SK-N-SH treated with all-trans-retinoic acid at 6 μM for 48 hours (cell line): ENCODE measurements around the gene C2CD5.

ENCODE experiments used
- ATAC-seq: fragments of 200-7000 bp; cut with Tn5 transposase; 3 replicates; pipeline ENCODE4 v1.9.1; 2020; ENCODE audit warnings: mild to moderate bottlenecking, moderate library complexity
- ARNTL ChIP-seq: fragments of 450-650 bp; formaldehyde crosslinking; IDR thresholded peaks from 2 replicates; pipeline ENCODE4 v1.5.0; 2020; ENCODE audit warnings: low read depth, mild to moderate bottlenecking, moderate library complexity, borderline replicate concordance
- BACH2 ChIP-seq: fragments of 250-450 bp; sonication (Bioruptor Pico); IDR thresholded peaks from 2 replicates; pipeline ENCODE4 v1.9.0; 2021; ENCODE audit warnings: mild to moderate bottlenecking, borderline replicate concordance
- CSDC2 ChIP-seq: fragments of 250-450 bp; sonication (Bioruptor Pico); IDR thresholded peaks from 2 replicates; pipeline ENCODE4 v1.5.0; 2020; ENCODE audit warnings: mild to moderate bottlenecking, moderate library complexity
- ESRRG ChIP-seq: fragments of 250-450 bp; sonication (Bioruptor Pico); IDR thresholded peaks from 2 replicates; pipeline ENCODE4 v1.6.1; 2021; ENCODE audit warnings: mild to moderate bottlenecking
- GLIS3 ChIP-seq: fragments of 250-450 bp; sonication (Bioruptor Pico); IDR thresholded peaks from 2 replicates; pipeline ENCODE4 v1.5.0; 2020; ENCODE audit warnings: mild to moderate bottlenecking, moderate library complexity
- ISL1 ChIP-seq: fragments of 250-450 bp; sonication (Bioruptor Pico); IDR thresholded peaks from 2 replicates; pipeline ENCODE4 v2.1.2; 2022; ENCODE audit warnings: mild to moderate bottlenecking, moderate library complexity
- OSR1 ChIP-seq: fragments of 250-450 bp; sonication (Bioruptor Pico); IDR thresholded peaks from 2 replicates; pipeline ENCODE4 v1.8.0; 2022; ENCODE audit warnings: moderate library complexity, mild to moderate bottlenecking, inconsistent platforms
- PATZ1 ChIP-seq: fragments of 250-450 bp; sonication (Bioruptor Pico); IDR thresholded peaks from 2 replicates; pipeline ENCODE4 v1.8.0; 2020; ENCODE audit warnings: mild to moderate bottlenecking, moderate library complexity, borderline replicate concordance
- POU6F1 ChIP-seq: fragments of 250-450 bp; sonication (Bioruptor Pico); IDR thresholded peaks from 2 replicates; pipeline ENCODE4 v1.8.0; 2021; ENCODE audit warnings: low read depth, mild to moderate bottlenecking, moderate library complexity, borderline replicate concordance
- PPARA ChIP-seq: fragments of 250-450 bp; sonication (Bioruptor Pico); IDR thresholded peaks from 2 replicates; pipeline ENCODE4 v1.5.0; 2020; ENCODE audit warnings: mild to moderate bottlenecking, borderline replicate concordance
- RARB ChIP-seq: fragments of 250-450 bp; sonication (Bioruptor Pico); IDR thresholded peaks from 2 replicates; pipeline ENCODE4 v1.8.0; 2021; ENCODE audit warnings: mild to moderate bottlenecking, moderate library complexity
- SNAI2 ChIP-seq: fragments of 250-450 bp; sonication (Bioruptor Pico); IDR thresholded peaks from 2 replicates; pipeline ENCODE4 v1.5.0; 2020; ENCODE audit warnings: mild to moderate bottlenecking, moderate library complexity
- TCF4 ChIP-seq: fragments of 250-450 bp; sonication (Bioruptor Pico); IDR thresholded peaks from 2 replicates; pipeline ENCODE4 v1.8.0; 2021; ENCODE audit warnings: mild to moderate bottlenecking, moderate library complexity, borderline replicate concordance
- TOX ChIP-seq: fragments of 250-450 bp; sonication (Bioruptor Pico); IDR thresholded peaks from 2 replicates; pipeline ENCODE4 v1.8.0; 2021; ENCODE audit warnings: mild to moderate bottlenecking, moderate library complexity, borderline replicate concordance
- ZC3H10 ChIP-seq: fragments of 250-450 bp; sonication (Bioruptor Pico); IDR thresholded peaks from 2 replicates; pipeline ENCODE4 v1.5.1; 2021; ENCODE audit warnings: mild to moderate bottlenecking, moderate library complexity
- ZFP3 ChIP-seq: fragments of 250-450 bp; sonication (Bioruptor Pico); IDR thresholded peaks from 2 replicates; pipeline ENCODE4 v1.5.0; 2020; ENCODE audit warnings: mild to moderate bottlenecking, moderate library complexity
- ZFP30 ChIP-seq: fragments of 450-650 bp; formaldehyde crosslinking; IDR thresholded peaks from 2 replicates; pipeline ENCODE4 v1.5.0; 2022; ENCODE audit warnings: mild to moderate bottlenecking, moderate library complexity
- ZNF565 ChIP-seq: fragments of 450-650 bp; formaldehyde crosslinking; conservative IDR thresholded peaks from 2 replicates; pipeline ENCODE4 v1.5.0; 2020; ENCODE audit warnings: low read depth, mild to moderate bottlenecking, moderate library complexity
- ZNF70 ChIP-seq: fragments of 450-650 bp; formaldehyde crosslinking; IDR thresholded peaks from 2 replicates; pipeline ENCODE4 v1.5.0; 2020; ENCODE audit warnings: mild to moderate bottlenecking, moderate library complexity
- ZNF8 ChIP-seq: fragments of 450-650 bp; formaldehyde crosslinking; IDR thresholded peaks from 2 replicates; pipeline ENCODE4 v1.5.0; 2020; ENCODE audit warnings: mild to moderate bottlenecking, moderate library complexity
- TF ChIP-seq, protein P1 (sequence below): fragments of 250-450 bp; sonication (Bioruptor Pico); IDR thresholded peaks from 2 replicates; pipeline ENCODE4 v1.5.1; 2021; ENCODE audit warnings: mild to moderate bottlenecking, moderate library complexity
- TF ChIP-seq, protein P2 (sequence below): fragments of 250-450 bp; sonication (Bioruptor Pico); IDR thresholded peaks from 2 replicates; pipeline ENCODE4 v1.5.1; 2020; ENCODE audit warnings: low read depth, mild to moderate bottlenecking, moderate library complexity
- TF ChIP-seq, protein P3 (sequence below): fragments of 250-450 bp; sonication (Bioruptor Pico); IDR thresholded peaks from 2 replicates; pipeline ENCODE4 v1.5.0; 2020; ENCODE audit warnings: mild to moderate bottlenecking, moderate library complexity

The C2CD5 gene

GRCh38 chr12:22535038-22535437 is 9.3 kb downstream of the C2CD5 start:
- TF ChIP-seq BACH2 (CRISPR knock-in tag): no peak
- TF ChIP-seq ZNF565: no peak
- no peak for TF ChIP-seq CSDC2
- TF ChIP-seq PPARA (CRISPR knock-in tag): no peak
- no peak for TF ChIP-seq ZFP30 (CRISPR knock-in tag)
- TF ChIP-seq RARB (CRISPR knock-in tag): no peak
- TF ChIP-seq ARNTL (CRISPR knock-in tag): no peak
- no peak for TF ChIP-seq TOX (CRISPR knock-in tag)
- TF ChIP-seq, protein P1, sequence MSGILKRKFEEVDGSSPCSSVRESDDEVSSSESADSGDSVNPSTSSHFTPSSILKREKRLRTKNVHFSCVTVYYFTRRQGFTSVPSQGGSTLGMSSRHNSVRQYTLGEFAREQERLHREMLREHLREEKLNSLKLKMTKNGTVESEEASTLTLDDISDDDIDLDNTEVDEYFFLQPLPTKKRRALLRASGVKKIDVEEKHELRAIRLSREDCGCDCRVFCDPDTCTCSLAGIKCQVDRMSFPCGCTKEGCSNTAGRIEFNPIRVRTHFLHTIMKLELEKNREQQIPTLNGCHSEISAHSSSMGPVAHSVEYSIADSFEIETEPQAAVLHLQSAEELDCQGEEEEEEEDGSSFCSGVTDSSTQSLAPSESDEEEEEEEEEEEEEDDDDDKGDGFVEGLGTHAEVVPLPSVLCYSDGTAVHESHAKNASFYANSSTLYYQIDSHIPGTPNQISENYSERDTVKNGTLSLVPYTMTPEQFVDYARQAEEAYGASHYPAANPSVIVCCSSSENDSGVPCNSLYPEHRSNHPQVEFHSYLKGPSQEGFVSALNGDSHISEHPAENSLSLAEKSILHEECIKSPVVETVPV (CRISPR knock-in tag): no peak
- no peak for TF ChIP-seq PATZ1 (CRISPR knock-in tag)
- TF ChIP-seq ZFP3 (CRISPR knock-in tag): no peak
- TF ChIP-seq POU6F1 (CRISPR knock-in tag): no peak
- no peak for TF ChIP-seq SNAI2
- no peak for TF ChIP-seq ZC3H10
- TF ChIP-seq TCF4 (CRISPR knock-in tag): no peak
- no peak for TF ChIP-seq ZNF8 (CRISPR knock-in tag)
- no peak for TF ChIP-seq ZNF70 (CRISPR knock-in tag)
- no peak for TF ChIP-seq OSR1
- no peak for ATAC-seq

DNA sequence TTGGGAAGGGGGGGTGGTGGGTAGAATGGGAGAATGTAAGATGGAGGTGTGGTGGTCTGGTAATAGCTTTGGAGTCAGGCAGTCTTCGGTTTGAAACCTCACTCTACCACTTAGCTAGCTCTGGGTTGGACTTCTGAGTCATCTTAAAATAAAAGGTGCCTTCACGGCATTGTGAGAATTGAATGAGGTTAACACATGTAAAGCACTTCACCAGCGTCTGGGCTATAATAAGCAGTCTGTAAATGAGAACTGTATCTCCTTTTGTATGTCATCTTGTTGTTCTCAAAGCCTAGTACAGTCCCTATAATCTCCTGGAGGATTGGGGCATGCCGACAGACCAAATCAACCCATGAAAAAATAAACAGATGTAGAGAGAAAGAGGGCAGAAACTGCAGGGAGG is 11.2 kb downstream of the C2CD5 start:
- ATAC-seq: no peak

More for the DNA sequence above, 11.2 kb downstream of the C2CD5 start:
- TF ChIP-seq ZNF8 (CRISPR knock-in tag): no peak
- TF ChIP-seq POU6F1 (CRISPR knock-in tag): no peak
- TF ChIP-seq PATZ1 (CRISPR knock-in tag): no peak
- TF ChIP-seq ISL1 (CRISPR knock-in tag): no peak
- TF ChIP-seq ZNF565: no peak
- TF ChIP-seq, protein P2, sequence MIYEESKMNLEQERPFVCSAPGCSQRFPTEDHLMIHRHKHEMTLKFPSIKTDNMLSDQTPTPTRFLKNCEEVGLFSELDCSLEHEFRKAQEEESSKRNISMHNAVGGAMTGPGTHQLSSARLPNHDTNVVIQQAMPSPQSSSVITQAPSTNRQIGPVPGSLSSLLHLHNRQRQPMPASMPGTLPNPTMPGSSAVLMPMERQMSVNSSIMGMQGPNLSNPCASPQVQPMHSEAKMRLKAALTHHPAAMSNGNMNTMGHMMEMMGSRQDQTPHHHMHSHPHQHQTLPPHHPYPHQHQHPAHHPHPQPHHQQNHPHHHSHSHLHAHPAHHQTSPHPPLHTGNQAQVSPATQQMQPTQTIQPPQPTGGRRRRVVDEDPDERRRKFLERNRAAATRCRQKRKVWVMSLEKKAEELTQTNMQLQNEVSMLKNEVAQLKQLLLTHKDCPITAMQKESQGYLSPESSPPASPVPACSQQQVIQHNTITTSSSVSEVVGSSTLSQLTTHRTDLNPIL (CRISPR knock-in tag): no peak
- TF ChIP-seq PPARA (CRISPR knock-in tag): no peak
- no peak for TF ChIP-seq CSDC2
- TF ChIP-seq ARNTL (CRISPR knock-in tag): no peak
- no peak for TF ChIP-seq ZNF70 (CRISPR knock-in tag)
- no peak for TF ChIP-seq ESRRG (CRISPR knock-in tag)
- no peak for TF ChIP-seq GLIS3 (CRISPR knock-in tag)
- TF ChIP-seq, protein P3, sequence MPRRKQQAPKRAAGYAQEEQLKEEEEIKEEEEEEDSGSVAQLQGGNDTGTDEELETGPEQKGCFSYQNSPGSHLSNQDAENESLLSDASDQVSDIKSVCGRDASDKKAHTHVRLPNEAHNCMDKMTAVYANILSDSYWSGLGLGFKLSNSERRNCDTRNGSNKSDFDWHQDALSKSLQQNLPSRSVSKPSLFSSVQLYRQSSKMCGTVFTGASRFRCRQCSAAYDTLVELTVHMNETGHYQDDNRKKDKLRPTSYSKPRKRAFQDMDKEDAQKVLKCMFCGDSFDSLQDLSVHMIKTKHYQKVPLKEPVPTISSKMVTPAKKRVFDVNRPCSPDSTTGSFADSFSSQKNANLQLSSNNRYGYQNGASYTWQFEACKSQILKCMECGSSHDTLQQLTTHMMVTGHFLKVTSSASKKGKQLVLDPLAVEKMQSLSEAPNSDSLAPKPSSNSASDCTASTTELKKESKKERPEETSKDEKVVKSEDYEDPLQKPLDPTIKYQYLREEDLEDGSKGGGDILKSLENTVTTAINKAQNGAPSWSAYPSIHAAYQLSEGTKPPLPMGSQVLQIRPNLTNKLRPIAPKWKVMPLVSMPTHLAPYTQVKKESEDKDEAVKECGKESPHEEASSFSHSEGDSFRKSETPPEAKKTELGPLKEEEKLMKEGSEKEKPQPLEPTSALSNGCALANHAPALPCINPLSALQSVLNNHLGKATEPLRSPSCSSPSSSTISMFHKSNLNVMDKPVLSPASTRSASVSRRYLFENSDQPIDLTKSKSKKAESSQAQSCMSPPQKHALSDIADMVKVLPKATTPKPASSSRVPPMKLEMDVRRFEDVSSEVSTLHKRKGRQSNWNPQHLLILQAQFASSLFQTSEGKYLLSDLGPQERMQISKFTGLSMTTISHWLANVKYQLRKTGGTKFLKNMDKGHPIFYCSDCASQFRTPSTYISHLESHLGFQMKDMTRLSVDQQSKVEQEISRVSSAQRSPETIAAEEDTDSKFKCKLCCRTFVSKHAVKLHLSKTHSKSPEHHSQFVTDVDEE (CRISPR knock-in tag): no peak
- TF ChIP-seq SNAI2: no peak
- TF ChIP-seq ZC3H10: no peak
